ENCODE measurements around the gene PLXNC1.

- TF ChIP-seq POLR2AphosphoS5 (IDR thresholded peaks at IDR 0.05) (no peak), POLR2A (IDR thresholded peaks at IDR 0.05) (no peak)
These were observed 58.5 kb downstream of the PLXNC1 start for GRCh38 chr12:94206886-94207285.

Data from upper lobe of left lung (tissue), 4 donors.